Choroid plexus epithelial cell (primary cell): Measurements from ENCODE around the gene CEP170.
A peak's percentile ranks its signal among the peaks of the same experiment; 100 is the strongest.

ENCODE experiments used
- DNase-seq: peaks from one replicate; pipeline ENCODE4 v3.0.0-alpha.2; 2010; ENCODE audit warnings: low read depth
- H3K4me3 ChIP-seq: 2 replicates; pipeline ENCODE4 v1.5.1; 2011; ENCODE audit warnings: low read depth, mild to moderate bottlenecking, control low read depth, low read length, moderate library complexity
- TF ChIP-seq, protein P1 (sequence below): conservative IDR thresholded peaks from 2 replicates; pipeline ENCODE4 v1.5.1; 2011; ENCODE audit warnings: low read depth, mild to moderate bottlenecking, control low read depth, inconsistent platforms, low read length, moderate library complexity

The CEP170 gene

DNA sequence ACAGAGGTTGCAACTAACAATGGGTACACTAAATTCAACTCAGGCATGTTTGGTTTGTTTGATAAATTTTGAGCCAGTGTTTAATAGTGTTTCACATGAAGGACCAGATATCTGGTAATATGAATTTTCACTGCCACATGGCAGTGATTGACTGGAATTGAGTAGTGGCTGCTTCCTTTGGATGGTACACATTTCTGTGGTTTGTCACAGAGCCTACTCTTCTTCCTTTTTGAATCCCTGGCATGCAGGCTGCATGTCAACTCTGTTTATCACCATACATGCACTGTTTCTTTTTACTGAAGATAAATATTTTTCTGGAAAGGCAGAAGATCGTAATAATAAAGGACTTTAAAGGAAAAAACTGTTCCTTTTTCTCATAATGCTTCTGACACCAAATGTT, 36.2 kb upstream of the CEP170 start:
- H3K4me3 ChIP-seq = no peak overlapping the region
- TF ChIP-seq, protein P1, sequence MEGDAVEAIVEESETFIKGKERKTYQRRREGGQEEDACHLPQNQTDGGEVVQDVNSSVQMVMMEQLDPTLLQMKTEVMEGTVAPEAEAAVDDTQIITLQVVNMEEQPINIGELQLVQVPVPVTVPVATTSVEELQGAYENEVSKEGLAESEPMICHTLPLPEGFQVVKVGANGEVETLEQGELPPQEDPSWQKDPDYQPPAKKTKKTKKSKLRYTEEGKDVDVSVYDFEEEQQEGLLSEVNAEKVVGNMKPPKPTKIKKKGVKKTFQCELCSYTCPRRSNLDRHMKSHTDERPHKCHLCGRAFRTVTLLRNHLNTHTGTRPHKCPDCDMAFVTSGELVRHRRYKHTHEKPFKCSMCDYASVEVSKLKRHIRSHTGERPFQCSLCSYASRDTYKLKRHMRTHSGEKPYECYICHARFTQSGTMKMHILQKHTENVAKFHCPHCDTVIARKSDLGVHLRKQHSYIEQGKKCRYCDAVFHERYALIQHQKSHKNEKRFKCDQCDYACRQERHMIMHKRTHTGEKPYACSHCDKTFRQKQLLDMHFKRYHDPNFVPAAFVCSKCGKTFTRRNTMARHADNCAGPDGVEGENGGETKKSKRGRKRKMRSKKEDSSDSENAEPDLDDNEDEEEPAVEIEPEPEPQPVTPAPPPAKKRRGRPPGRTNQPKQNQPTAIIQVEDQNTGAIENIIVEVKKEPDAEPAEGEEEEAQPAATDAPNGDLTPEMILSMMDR = no peak
- no peak for DNase-seq

DNA sequence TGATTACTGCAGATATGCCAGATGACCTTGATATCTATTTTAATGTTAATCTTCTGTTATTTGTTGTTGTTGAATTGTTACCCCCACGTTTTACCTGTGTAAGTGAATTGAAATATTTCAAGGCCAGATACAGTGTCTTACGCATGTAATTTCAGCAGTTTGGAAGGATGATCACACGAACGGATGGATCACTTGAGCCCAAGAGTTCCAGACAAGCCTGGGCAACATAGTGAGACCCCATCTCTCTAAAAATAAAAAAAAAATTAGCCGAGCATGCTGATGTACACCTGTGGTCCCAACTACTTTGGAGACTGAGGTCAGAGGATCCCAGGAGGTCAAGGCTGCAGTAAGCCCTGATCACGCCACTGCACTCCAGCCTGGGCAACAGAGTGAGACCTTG, 33.0 kb upstream of the CEP170 start:
- DNase-seq = no peak
- H3K4me3 ChIP-seq = no peak overlapping the region
- TF ChIP-seq, protein P1 = no peak

DNA sequence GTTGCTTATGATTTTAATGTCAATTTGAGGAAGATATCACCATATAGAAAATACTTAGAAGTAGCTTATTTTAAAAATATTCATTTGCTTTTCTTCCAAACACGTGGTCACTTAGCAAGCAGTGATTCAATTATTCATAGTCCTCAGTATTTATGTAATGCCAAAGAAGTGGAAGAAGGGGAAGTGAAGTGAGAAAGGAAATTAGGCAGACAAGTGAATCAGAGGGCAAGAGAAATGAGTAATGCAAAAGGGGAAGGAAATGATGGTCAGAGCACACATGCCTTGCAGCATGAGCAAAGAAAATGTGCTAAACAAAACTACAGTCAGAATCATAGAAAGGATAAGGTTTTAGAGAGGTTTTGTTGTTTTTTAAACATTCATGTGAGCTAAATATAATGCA, 32.6 kb upstream of the CEP170 start:
- no peak overlapping the region for H3K4me3 ChIP-seq
- TF ChIP-seq, protein P1 = no peak
- DNase-seq = peak; percentile 88

DNA sequence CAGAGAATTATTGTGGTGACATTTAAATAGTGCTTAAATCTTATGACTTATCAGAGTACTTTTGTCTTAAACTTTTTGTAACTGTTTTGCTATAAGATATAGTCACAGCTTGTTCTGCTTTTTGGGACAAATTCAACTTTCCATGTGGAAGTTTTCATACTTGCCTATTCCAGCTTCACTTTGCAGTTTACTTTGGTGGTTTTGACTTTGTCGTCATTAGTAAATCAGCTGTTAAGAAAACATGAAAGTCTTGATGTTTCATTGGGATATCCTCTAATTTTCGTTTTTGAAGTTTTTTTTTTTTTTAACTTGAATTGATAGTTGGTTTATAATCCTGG, 32.0 kb upstream of the CEP170 start:
- DNase-seq = peak; percentile 35
- no peak overlapping the region for H3K4me3 ChIP-seq
- TF ChIP-seq, protein P1 = no peak

DNA sequence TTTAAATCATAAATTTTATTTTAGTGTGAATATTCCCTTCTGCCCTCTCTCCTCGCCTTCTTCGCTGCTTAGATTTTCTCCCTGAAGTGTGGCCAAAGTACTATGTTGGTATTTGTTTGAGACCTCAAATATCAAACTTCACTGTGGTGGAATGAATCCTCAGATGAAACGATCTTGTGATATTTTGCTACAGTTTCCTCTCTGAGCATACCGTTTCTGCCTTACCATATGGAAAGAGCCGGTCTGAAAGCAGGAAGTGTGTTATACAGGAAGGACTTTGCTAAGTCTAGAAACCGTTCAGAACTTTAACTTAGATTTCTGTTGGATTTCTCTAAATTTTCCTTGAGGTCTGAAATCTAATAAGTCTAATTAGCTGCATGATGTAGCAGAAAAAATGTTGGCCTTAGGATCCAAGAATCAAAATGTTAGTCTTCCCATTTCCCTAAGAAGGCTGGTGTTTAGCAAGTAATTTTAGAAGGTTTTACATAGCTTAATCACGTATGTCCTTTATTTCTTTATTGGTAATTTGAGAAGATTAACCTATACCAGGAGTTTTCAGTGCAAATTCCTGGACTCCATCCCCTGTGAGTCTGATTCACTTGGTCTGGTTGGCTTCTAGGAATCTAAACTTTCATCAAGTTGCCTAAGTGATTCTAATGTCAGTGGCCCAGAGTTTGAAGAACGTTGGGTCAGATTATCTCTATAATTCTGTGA, 31.5 kb upstream of the CEP170 start:
- TF ChIP-seq, protein P1 = no peak
- peak; percentile 65 for DNase-seq
- no peak overlapping the region for H3K4me3 ChIP-seq

DNA sequence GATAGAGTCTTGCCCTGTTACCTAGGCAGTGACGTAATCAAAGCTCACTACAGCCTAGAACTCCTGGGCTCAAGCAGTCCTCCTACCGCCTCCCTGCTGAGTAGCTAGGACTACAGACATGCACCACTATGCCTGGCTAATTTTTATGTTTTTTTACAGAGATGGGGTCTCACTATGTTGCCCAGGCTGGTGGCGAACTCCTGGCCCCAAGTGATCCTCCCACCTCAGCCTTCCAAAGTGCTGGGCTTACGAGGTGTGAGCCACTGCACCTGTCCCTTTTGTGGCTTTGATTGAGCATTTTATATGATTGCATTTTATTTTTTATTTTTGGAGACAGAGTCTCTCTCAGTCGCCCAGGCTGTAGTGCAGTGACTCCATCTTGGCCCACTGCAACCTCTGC, 26.6 kb upstream of the CEP170 start:
- no peak for DNase-seq
- TF ChIP-seq, protein P1 = no peak
- no peak overlapping the region for H3K4me3 ChIP-seq

DNA sequence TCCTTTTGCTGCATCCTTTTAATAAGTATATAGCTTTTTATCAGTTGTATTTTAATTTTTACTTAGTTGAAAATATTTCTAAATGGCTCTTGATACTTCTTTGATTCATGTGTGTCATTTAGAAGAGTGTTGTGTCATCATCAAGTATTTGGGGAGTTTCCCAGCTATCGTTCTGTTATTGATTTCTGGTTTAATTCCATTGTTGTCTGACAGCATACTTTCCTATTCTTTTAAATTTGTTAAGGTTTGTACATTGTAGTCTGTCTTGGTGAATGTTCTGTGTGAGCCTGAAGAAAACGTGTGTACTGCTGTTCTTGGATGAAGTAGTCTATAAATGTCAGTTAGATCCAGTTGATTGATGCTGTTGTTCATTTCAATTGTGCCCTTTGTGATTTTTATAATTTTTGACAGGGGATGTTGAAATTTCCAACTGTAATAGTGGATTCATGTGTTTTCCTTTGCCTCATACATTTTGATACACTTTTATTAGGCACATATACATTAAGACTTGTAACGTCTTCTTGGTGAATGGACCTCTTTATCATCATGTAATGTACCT, 25.6 kb upstream of the CEP170 start:
- TF ChIP-seq, protein P1 = no peak
- no peak overlapping the region for H3K4me3 ChIP-seq
- DNase-seq = no peak
